HG03175 (cell line): ENCODE results near the gene CHIC1.
"Not testable (repeated sequence)": the region's sequence is repeated elsewhere in the genome, so short reads cannot be mapped to it uniquely, and the experiment has no call there.

ENCODE experiments used
- ATAC-seq: cut with Tn5 transposase; IDR thresholded peaks from one replicate; pipeline ENCODE4 v1.9.1; 2021; ENCODE audit warnings: mild to moderate bottlenecking, moderate library complexity; ENCODE audit not compliant: unreplicated experiment

Gene CHIC1

GRCh38 chrX:73562984-73563737, at the start of gene CHIC1:
Gene CHIC1, plus strand, starts transcription at chrX:73563197. Its CDS starts 88 bp downstream, at chrX:73563285.
- ATAC-seq = peak; percentile 70

GRCh38 chrX:73522823-73523222, 40.2 kb upstream of the CHIC1 start:
- not testable (repeated sequence) for ATAC-seq

GRCh38 chrX:73524906-73525305, 38.1 kb upstream of the CHIC1 start:
- ATAC-seq = no peak

- no peak for ATAC-seq
These were observed 36.9 kb upstream of the CHIC1 start for GRCh38 chrX:73525928-73526690.

GRCh38 chrX:73531655-73532054, 31.3 kb upstream of the CHIC1 start:
- ATAC-seq = not testable (repeated sequence)

- ATAC-seq = no peak
These were observed 6.8 kb upstream of the CHIC1 start for GRCh38 chrX:73556159-73556558.

- no peak for ATAC-seq
These were observed 1.2 kb upstream of the CHIC1 start for GRCh38 chrX:73561801-73562200.

- peak; percentile 12 for ATAC-seq
These were observed 539 bp upstream of the CHIC1 start for GRCh38 chrX:73562458-73562857.

- peak; percentile 32 for ATAC-seq
These were observed 706 bp downstream of the CHIC1 start for GRCh38 chrX:73563738-73564068.

- ATAC-seq = no peak
These were observed 14.4 kb downstream of the CHIC1 start for GRCh38 chrX:73577361-73577760.

- no peak for ATAC-seq
These were observed 18.1 kb downstream of the CHIC1 start for GRCh38 chrX:73581002-73581628.

- not testable (repeated sequence) for ATAC-seq
These were observed 34.8 kb downstream of the CHIC1 start for GRCh38 chrX:73597758-73598157.

GRCh38 chrX:73615022-73615421, 52.0 kb downstream of the CHIC1 start:
- no peak for ATAC-seq

GRCh38 chrX:73641669-73642068, 78.7 kb downstream of the CHIC1 start:
- ATAC-seq = not testable (repeated sequence)

- no peak for ATAC-seq
These were observed 84.2 kb downstream of the CHIC1 start for GRCh38 chrX:73647212-73647611.

GRCh38 chrX:73647632-73648322, 84.8 kb downstream of the CHIC1 start:
- no peak for ATAC-seq

- not testable (repeated sequence) for ATAC-seq
These were observed 98.3 kb downstream of the CHIC1 start for GRCh38 chrX:73661322-73661721.

- ATAC-seq = no peak
These were observed 105.8 kb downstream of the CHIC1 start for GRCh38 chrX:73668779-73669178.

GRCh38 chrX:73681408-73681807, 118.4 kb downstream of the CHIC1 start:
- ATAC-seq = no peak

- ATAC-seq = no peak
These were observed 120.4 kb downstream of the CHIC1 start for GRCh38 chrX:73683236-73683859.

GRCh38 chrX:73707014-73707413, 144.0 kb downstream of the CHIC1 start:
- ATAC-seq = not testable (repeated sequence)
